Cardiac septum (tissue), 1 donor: ENCODE results near the gene MARF1. TPM values are rescaled to one million over a fixed set of nuclear protein-coding genes. Genes with fewer than 3 reads are reported as not detected.
"Not testable (repeated sequence)": the region's sequence is repeated elsewhere in the genome, so short reads cannot be mapped to it uniquely, and the experiment has no call there.

Experiments used
- DNase-seq: peaks from one replicate; pipeline ENCODE4 v3.0.0-alpha.2; 2020; ENCODE audit warnings: low spot score
- intact Hi-C: fragments of 100-400 bp; cut with DNase I; formaldehyde crosslinking; loops from one replicate; pipeline ENCODE4 v1.14.0; 2022
- long read RNA-seq: library from polyadenylated mRNA; unstranded; transcript quantifications from one replicate; pipeline ENCODE4 v2.0.0, GENCODE V29; 2021
- total RNA-seq: library from RNA; stranded (reverse); fragmentation: NEBNext Ultra II Directional; extraction: Animal tissue kit (Norgen Biotek cat#: 25700); gene quantifications from one replicate; pipeline ENCODE4 v1.2.1, GENCODE V29; 2021
- donor health status: DM: no; HTN: no; CAD: no.

The MARF1 gene, protein sequence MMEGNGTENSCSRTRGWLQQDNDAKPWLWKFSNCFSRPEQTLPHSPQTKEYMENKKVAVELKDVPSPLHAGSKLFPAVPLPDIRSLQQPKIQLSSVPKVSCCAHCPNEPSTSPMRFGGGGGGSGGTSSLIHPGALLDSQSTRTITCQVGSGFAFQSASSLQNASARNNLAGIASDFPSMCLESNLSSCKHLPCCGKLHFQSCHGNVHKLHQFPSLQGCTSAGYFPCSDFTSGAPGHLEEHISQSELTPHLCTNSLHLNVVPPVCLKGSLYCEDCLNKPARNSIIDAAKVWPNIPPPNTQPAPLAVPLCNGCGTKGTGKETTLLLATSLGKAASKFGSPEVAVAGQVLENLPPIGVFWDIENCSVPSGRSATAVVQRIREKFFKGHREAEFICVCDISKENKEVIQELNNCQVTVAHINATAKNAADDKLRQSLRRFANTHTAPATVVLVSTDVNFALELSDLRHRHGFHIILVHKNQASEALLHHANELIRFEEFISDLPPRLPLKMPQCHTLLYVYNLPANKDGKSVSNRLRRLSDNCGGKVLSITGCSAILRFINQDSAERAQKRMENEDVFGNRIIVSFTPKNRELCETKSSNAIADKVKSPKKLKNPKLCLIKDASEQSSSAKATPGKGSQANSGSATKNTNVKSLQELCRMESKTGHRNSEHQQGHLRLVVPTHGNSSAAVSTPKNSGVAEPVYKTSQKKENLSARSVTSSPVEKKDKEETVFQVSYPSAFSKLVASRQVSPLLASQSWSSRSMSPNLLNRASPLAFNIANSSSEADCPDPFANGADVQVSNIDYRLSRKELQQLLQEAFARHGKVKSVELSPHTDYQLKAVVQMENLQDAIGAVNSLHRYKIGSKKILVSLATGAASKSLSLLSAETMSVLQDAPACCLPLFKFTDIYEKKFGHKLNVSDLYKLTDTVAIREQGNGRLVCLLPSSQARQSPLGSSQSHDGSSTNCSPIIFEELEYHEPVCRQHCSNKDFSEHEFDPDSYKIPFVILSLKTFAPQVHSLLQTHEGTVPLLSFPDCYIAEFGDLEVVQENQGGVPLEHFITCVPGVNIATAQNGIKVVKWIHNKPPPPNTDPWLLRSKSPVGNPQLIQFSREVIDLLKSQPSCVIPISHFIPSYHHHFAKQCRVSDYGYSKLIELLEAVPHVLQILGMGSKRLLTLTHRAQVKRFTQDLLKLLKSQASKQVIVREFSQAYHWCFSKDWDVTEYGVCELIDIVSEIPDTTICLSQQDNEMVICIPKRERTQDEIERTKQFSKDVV (N-terminal part only)
- 39.7 TPM for total RNA-seq
- long read RNA-seq, full-length matches to known transcripts, result 3 of 11 reads
- long read RNA-seq, partial matches to known transcripts, result 3 of 11 reads
- long read RNA-seq, other reads (novel, unspliced or antisense), result 5 of 11 reads

DNA sequence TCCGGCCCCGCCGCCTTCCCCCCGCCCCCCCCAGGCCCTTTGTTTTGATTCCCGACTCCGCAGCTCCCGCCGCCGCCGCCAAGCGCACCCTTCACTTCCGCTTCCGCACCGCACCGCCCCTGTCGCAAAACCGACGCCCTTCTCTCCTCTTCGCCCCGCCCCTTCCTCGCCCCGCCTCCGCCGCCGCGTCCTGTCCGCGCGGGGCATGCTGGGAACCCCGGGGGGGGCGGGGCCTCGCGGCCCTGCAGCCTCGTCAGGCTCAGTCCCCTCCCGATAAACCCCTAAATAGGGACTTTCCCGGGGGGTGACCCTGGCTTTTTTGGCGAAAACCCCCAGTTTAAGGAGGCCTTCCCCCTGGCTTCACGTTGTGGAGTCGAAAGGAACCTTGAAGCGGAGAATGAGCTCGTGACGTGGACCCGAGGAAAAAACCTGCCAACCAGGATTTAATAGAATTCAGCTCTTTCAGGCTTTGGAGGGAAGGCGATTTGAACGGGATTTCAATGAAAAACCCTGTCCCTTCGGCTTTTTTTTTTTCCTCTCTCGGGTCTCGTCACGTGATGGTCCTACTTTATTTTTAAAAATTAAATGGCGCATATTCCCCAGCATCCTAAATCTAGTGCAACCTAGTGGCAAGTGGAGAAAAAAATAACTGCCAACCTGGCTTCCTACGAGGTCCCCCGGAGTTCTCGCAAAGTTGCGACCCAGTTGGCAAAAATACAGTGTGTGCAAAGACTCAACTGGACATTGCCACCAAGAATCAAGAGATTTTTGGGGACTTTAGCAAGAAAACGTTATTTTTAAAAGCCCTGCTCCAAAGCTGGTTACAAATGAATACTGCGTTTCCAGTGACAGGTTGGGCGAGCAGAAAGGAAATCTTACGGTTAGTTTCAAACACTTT, at the start of gene MARF1:
Gene MARF1, minus strand, starts transcription at position 107 of the 898 bp plus-strand sequence. CDS start 3,921 bp downstream, outside the sequence.
- intact Hi-C loops, result loop anchor here (2.0 kb wide), 2 partner anchors 30 to 216 kb away; no protein-coding TSS in a partner anchor

DNA sequence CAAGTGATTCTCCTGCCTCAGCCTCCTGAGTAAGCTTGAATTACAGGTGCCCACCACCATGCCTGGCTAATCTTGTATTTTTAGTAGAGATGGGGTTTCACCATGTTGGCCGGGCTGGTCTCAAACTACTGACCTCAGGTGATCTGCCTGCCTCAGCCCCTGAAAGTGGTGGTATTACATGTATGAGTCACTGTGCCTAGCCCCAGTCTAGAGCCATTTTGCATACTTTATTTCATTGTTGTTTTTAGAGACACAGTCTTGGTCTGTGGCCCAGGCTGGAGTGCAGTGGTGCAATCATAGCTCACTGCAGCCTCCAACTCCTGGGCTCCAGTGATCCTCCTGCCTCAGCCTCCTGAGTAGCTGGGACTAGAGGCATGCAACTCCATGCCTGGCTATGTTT, 49.6 kb upstream of the MARF1 start:
- DNase-seq, intact Hi-C loops: not testable (repeated sequence)

More for the DNA sequence above, at the start of gene MARF1:
- peak; percentile 99 for DNase-seq

DNA sequence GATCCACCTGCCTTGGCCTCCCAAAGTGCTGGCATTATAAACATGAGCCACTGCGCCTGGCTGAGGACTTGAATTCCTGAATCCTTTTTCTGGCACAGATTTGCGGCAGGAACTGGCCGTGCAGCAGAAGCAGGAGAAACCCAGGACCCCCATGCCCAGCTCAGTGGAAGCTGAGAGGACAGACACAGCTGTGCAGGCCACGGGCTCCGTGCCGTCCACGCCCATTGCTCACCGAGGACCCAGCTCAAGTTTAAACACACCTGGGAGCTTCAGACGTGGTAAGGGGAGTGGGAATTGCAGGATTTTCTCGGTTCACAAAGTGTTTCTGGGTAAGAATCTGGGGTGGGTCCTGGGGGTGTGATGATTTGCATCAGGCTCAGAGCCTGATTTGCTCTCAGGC, 48.1 kb upstream of the MARF1 start:
- intact Hi-C loops, result no loop called here
- DNase-seq, result no peak

DNA sequence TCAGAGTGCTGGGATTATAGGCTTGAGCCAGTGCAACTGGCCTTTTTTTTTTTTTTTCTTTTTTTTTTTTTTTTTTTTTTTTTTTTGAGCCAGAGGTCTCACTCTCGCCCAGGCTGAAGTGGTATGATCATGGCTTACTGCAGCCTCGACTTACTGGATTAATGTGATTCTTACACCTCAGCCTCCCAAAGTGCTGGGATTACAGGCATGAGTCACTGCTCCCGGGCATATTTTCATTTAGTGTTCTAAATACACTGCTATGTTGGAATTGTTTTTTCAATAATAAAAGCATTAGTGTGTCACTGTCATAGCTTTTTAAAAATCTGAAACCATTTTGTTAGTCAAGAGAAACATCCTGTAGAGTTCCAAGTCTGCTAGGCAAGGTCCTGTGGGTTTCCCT, 47.3 kb upstream of the MARF1 start:
- no peak for DNase-seq
- intact Hi-C loops, result no loop called here

DNA sequence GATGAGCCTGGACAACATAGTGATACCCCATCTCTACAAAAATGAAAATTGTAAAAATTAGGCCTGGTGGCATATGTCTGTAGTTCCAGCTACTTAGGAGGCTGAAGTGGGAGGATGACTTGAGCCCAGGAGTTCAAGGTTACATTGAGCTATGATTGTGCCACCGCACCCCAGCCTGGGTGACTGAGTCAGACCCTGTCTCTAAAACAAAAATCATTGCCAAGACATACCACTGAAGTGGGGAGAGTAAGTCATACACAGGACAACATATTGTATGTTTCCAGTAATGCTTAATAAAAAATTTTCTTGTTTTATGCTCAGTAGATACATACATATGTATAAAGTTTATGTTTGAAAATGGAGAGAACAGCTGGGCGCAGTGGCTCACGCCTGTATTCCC, 46.3 kb upstream of the MARF1 start:
- DNase-seq, result no peak
- intact Hi-C loops, result no loop called here

DNA sequence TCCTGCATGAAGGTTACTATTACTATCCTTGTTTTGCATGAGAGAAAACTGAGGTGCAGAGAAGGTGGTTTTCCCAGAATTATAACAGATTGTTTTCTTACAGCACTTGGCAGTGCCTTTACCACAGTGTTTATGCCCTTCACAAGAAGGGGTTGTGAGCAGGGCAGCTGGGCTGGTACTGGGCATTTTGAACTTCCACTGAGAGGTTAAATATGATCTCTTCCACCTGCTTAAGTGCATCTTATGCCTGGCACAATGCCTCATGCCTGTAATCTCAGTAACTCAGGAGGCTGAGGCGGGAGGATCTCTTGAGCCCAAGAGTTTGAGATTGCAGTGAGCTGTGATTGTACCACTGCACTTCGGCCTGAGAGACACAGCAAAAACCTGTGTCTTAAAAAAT, 43.3 kb upstream of the MARF1 start:
- intact Hi-C loops, result no loop called here
- DNase-seq, result no peak

DNA sequence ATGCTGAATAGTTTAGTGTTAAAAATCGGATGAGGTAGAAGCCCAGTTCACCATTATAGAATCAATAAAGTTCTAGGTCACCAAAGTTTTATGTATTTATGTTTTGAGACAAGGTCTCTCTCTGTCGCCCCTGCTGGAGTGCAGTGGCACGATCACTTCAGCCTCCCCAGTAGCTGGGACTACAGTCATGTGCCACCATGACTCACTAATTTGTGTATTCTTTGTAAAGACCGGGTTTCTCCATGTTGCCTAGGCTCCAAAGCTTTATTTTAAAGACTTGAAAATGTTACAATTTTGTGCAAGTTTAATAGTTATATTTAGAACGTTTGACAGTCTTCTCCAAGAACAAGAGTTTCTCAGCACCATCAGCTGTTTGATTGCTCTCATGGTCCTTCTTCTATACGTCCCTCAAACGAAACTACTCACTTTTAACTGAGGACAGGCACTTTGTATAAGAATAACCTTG, 39.2 kb upstream of the MARF1 start:
- no peak for DNase-seq
- intact Hi-C loops, result no loop called here

DNA sequence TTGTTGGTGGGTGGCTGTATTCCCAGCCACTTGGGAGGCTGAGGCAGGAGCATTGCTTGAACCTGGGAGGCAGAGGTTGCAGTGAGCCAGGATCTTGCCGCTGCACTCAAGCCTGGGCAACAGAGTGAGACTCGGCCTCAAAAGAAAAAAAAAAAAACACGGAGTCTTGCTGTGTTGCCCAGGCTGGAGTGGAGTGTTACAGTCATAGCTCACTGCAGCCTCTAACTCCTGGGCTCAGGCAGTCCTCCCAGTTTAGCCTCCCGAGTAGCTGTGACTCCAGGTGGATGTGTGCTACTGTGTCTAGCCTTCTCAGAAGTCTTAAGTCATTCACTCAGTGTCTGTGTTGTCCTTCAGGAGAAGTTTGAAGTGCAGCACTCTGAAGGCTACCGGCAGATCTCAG, 34.5 kb upstream of the MARF1 start:
- DNase-seq, result no peak
- intact Hi-C loops, result no loop called here

DNA sequence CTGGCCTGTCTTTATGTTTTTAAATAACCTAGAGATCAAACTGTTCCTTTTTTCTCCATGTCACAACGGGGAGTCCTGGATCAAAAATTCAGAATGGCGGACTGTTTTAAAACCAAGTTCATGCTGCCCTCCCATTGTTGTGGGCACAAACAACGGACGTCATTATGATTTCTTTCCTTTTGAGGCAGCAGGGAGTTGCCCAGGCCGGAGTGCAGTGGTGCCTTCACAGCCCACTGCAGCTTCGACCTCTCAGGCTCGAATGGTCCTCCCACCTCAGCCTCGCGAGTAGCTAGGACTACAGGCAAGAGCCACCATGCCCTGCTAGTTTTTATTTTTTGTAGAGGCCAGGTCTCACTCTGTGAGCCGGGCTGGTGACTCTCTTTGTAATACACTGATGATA, 33.6 kb upstream of the MARF1 start:
- intact Hi-C loops, result no loop called here
- DNase-seq, result no peak

DNA sequence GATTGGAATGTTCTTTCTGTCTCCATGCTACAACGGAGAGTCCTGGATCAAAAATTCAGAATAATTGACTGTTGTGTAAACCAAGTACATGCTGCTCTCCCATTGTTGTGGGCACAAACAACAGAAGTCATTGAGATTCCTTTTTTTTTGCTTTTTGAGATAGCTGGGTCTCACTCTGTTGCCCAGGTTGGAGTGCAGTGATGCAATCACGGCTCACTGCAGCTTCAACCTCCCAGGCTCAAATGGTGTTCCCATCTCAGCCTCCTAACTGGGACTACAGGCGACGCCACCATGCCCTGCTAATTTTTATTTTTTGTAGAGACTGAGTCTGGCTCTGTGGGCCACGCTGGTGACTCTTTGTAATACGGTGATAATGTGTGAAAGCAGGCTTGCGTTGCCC, 31.6 kb upstream of the MARF1 start:
- DNase-seq, result no peak
- intact Hi-C loops, result no loop called here

DNA sequence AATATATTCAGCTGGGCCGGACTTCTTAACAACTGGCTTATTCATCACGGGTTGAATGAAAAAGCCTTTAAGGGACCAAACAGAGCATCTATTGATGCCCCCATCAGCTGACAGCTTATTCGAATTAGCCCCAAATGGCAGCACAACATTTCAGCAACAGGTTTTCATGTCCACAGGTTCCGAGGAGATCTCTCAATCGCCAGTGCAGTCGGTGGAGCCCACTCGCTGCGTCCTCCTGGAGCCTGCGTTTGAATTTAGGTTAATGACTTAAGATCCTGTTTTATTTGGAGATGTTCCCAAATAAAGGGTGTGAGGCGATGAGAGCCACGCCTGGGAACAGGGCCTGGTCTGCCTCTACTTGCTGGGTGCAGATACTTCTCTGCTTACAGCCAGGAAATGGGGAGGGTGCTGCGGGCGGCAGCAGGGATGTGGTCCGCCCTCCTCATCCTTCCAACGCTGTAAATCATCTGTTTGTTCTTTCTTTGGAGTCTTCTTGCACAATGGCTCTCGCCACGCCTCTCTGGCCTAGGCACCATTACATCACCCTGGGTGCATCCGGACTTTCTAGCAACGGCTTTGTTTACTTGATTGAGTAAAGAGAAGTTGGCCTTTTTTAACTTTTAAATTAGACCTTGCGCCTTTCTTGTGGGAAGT, 29.7 kb upstream of the MARF1 start:
- intact Hi-C loops, result loop anchor here (2.0 kb wide), 1 partner anchor 30 kb away; the partner anchor contains the start of gene MARF1
- DNase-seq, result peak; percentile 96

DNA sequence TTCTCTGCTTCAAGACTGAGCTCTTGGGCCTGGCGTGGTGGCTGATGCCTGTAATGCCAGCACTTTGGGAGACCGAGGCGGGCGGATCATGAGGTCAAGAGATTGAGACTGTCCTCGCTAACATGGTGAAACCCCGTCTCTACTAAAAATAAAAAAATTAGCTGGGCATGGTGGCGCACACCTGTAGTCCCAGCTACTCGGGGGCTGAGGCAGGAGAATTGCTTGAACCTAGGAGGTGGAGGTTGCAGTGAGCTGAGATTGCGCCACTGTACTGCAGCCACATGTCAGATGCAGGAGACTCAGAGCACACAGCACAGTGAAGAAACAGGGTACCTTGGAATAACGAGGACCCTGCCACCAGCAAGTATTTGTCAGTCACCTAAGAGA, 29.2 kb upstream of the MARF1 start:
- DNase-seq, result not testable (repeated sequence)

DNA sequence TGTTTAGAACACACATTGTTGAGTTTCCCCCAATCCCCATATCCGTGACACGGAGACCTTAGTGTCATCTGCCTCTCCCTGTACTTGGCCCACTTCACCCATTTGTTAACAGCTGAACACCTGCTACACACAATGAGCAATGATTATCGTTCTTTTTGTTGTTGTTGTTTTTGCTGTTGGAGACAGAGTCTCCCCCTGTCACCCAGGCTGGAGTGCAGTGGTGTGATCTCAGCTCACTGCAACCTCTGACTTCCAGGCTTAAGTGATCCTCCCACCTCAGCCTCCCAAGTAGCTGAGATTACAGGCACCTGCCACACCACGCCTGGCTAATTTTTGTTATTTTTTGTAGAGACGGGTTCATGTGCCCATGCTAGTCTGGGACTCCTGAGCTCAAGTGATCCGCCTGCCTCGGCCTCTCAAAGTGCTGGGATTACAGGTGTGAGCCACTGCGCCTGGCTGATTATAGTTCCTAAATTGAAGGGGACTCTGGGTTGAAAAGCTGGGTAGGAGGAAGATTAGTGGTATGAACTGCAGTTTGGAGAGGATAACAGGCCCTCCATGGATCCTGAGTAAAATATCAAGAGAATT, 28.7 kb upstream of the MARF1 start:
- intact Hi-C loops, result loop anchor here (2.0 kb wide), 1 partner anchor 29 kb away; the partner anchor contains the start of gene MARF1

More for the DNA sequence above, 29.2 kb upstream of the MARF1 start:
- intact Hi-C loops, result loop anchor here (2.0 kb wide), 1 partner anchor 29 kb away; the partner anchor contains the start of gene MARF1

DNA sequence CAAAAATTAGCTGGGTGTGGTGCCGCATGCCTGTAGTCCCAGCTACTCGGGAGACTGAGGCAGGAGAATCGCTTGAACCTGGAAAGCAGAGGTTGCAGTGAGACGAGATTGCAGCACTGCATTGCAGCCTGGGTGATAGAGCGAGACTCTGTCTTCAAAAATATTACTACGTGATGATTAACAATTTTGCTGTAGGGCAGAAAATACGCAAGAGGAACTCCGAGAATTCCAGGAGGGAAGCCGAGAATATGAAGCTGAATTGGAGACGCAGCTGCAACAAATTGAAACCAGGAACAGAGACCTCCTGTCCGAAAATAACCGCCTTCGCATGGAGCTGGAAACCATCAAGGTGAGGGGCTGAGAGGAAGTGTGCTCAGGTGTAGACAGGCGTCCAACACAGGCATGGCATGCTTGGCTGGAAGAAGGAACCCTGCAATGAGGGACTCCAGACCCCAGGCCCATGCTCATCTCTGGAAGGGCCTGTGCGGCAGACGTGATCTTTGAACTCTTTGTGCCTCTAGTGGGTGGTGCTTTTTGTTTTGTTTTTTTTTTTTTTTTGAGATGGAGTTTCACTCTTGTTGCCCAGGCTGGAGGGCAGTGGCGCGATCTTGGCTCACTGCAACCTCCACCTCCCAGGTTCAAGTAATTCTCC, 24.3 kb upstream of the MARF1 start:
- no peak for DNase-seq
- intact Hi-C loops, result no loop called here

More for the DNA sequence above, 28.7 kb upstream of the MARF1 start:
- no peak for DNase-seq

DNA sequence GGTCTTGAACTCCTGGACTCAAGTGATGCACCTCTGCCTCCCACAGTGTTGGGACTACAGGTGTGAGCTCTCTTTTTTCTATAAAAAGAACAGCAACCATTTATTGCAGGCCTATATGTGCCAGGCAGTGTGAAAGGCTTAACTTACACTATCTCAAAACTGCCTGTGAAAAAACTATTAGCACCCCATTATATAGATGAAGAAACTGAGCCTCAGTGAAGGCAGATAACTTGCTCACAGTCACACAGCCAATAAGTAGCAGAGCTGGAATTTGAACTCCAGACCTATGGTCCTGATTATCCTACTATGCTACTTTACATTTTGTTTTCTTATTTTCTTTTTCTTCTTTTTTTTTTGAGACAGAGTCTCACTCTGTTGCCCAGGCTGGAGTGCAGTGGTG, 22.2 kb upstream of the MARF1 start:
- intact Hi-C loops, result no loop called here
- no peak for DNase-seq

DNA sequence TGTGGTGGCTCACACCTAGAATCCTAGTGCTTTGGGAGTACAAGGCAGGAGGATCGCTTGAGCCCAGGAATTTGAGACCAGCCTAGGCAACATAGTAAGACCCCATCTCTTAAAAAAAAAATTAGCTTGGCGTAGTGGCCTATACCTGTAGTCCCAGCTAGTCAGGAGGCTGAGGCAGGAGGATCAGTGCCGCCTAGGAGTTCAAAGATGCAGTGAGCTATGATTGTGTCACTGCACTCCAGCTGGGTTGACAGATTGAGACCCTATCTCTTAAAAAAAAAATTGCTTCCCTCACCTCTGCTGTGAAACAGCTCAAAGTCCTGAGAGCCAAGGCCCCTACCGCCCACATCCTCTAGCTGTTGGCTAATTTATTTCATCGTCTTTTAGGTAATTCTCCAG, 17.2 kb upstream of the MARF1 start:
- no peak for DNase-seq
- intact Hi-C loops, result no loop called here

DNA sequence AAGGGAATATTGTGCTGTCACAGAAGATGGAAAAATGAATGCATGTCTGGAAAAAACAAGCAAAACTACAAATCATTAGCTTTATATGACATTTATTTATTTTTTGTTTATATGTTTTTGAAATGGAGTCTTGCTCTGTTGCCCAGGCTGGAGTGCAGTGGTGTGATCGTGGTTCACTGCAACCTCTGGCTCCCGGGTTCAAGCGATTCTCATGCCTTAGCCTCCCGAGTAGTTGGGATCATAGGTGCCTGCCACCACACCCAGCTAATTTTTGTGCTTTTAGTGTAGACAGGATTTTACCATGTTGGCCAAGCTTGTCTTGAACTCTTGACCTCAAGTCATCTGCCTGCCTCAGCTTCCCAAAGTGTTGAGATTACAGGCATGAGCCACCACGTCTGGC, 15.6 kb upstream of the MARF1 start:
- DNase-seq, result no peak
- intact Hi-C loops, result no loop called here
